ENCODE results near the gene ARAP2.

ARAP2 gene, protein sequence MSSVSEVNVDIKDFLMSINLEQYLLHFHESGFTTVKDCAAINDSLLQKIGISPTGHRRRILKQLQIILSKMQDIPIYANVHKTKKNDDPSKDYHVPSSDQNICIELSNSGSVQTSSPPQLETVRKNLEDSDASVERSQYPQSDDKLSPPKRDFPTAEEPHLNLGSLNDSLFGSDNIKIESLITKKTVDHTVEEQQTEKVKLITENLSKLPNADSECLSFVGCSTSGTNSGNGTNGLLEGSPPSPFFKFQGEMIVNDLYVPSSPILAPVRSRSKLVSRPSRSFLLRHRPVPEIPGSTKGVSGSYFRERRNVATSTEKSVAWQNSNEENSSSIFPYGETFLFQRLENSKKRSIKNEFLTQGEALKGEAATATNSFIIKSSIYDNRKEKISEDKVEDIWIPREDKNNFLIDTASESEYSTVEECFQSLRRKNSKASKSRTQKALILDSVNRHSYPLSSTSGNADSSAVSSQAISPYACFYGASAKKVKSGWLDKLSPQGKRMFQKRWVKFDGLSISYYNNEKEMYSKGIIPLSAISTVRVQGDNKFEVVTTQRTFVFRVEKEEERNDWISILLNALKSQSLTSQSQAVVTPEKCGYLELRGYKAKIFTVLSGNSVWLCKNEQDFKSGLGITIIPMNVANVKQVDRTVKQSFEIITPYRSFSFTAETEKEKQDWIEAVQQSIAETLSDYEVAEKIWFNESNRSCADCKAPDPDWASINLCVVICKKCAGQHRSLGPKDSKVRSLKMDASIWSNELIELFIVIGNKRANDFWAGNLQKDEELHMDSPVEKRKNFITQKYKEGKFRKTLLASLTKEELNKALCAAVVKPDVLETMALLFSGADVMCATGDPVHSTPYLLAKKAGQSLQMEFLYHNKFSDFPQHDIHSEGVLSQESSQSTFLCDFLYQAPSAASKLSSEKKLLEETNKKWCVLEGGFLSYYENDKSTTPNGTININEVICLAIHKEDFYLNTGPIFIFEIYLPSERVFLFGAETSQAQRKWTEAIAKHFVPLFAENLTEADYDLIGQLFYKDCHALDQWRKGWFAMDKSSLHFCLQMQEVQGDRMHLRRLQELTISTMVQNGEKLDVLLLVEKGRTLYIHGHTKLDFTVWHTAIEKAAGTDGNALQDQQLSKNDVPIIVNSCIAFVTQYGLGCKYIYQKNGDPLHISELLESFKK (N-terminal part only)

GRCh38 chr4:36244257-36245082 is at the start of gene ARAP2:
Gene ARAP2 (minus strand): TSS chr4:36244514. CDS start chr4:36229486, 15,028 bp downstream.
- peak in 10 of 14 donors; percentile 33 to 84 (median 55) for DNase-seq

DNA sequence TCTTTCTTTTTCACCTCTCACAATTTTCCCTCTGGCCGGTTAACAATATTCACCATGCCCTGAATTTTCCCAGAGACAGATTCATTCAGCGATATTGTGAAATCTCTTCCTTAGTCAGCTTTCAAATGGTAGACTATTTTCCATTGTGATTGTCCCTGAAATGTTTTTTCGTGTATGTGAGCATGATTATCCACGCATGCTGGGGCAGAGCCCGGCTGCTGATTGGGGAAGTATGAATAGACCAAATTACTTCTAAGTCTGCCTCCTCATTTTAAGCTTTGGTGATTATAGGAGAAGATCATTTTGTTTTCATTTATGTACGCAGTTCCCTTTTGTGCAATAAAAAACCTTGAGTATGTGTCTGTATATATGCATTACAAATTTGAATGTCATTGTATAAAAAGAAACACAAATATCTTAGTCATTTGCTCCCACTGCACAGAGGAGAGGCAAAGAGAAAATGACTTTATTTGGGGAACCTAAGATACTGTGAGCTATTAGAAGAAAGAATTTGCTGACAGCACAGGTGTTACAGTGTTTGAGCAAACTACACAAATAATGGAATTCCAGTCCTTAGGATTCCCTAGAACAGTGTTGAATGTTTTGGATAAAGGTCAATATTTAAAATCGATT is 48.4 kb upstream of the ARAP2 start:
- DNase-seq: peak in 1 of 14 donors; percentile 10

GRCh38 chr4:36290641-36291040 is 46.3 kb upstream of the ARAP2 start:
- no peak for DNase-seq

- no peak for DNase-seq
Observed at GRCh38 chr4:36288731-36289426, 44.6 kb upstream of the ARAP2 start.

- DNase-seq: no peak
Observed at GRCh38 chr4:36286481-36286871, 42.2 kb upstream of the ARAP2 start.

GRCh38 chr4:36285784-36286480 is 41.6 kb upstream of the ARAP2 start:
- no peak for DNase-seq

- peak in 1 of 14 donors; percentile 13 for DNase-seq
Observed at GRCh38 chr4:36283912-36284465, 39.7 kb upstream of the ARAP2 start.

GRCh38 chr4:36282503-36283030 is 38.3 kb upstream of the ARAP2 start:
- DNase-seq: no peak

GRCh38 chr4:36281384-36282106 is 37.2 kb upstream of the ARAP2 start, which contains the start of gene DTHD1:
Gene DTHD1 (plus strand): TSS chr4:36281616. CDS start chr4:36281759, 143 bp downstream.
- no peak for DNase-seq

GRCh38 chr4:36280555-36280954 is 36.2 kb upstream of the ARAP2 start:
- peak in 3 of 14 donors; percentile 31 to 39 (median 32) for DNase-seq

GRCh38 chr4:36278789-36279188 is 34.5 kb upstream of the ARAP2 start:
- no peak for DNase-seq

DNA sequence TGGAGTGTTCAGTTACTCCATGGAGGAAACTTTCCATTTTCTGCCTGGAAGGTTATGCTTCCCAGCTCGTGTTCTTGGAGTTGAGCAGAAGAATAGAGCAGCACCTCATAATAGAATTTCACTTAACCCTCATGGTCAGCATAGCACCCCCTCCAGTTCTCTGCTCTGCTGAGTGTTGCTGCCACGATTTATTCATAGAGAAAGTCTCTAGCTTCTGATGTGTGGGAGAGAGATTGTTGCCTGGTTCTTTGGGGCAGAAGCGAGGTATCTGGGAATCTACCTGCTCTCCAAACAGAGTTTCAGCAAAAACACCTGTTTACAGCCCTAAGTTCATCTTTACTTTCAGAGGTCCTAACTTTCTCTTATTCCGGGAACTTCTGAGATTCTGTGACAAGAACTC is 33.2 kb upstream of the ARAP2 start:
- no peak for DNase-seq

- DNase-seq: no peak
Observed at GRCh38 chr4:36274158-36274557, 29.8 kb upstream of the ARAP2 start.

DNA sequence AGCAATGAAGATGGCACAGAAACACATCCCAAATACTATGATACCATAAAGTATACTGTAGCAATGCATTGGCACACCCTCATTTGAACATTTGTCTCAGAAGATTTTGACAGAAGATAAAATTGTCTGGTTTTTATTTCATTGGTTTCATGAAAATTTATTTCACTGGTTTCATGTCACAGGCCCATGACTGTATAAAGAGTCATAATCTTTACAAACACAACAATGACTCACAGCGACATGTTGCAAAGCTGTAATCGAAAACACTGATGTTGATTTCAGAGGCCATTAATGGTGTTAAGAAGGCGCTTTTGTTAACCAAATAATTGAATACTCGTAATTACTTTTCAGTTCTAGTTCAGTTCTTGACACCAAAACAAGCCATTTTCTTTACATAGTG is 29.0 kb upstream of the ARAP2 start:
- no peak for DNase-seq

- DNase-seq: no peak
Observed at GRCh38 chr4:36269533-36270173, 25.3 kb upstream of the ARAP2 start.

- DNase-seq: no peak
Observed at GRCh38 chr4:36269101-36269500, 24.8 kb upstream of the ARAP2 start.

GRCh38 chr4:36267486-36268268 is 23.4 kb upstream of the ARAP2 start:
- no peak for DNase-seq
